ENCODE results near the gene LONRF2.

LONRF2 gene

DNA sequence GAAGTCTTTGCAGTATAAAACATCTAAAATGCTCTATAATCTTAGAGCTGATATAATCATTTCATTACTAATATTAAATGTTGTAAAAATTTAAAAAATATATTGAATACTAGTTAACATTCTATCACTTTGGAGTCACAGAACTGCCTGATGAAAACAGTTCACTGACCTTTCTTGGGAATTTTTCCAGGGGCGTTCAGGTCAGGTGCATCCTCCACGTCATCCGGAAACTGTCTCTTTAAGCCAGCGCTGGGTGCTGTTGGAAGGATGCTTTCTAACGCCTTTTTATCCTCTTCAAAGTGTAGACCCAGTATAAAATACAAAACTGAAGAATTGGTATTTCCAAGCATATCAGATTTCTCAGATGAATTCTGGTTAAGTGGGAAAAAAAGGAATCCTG is 22.8 kb downstream of the LONRF2 start:
- DNase-seq: no peak

- no peak for DNase-seq
Measured at GRCh38 chr2:100297511-100297910, 24.8 kb downstream of the LONRF2 start.

DNA sequence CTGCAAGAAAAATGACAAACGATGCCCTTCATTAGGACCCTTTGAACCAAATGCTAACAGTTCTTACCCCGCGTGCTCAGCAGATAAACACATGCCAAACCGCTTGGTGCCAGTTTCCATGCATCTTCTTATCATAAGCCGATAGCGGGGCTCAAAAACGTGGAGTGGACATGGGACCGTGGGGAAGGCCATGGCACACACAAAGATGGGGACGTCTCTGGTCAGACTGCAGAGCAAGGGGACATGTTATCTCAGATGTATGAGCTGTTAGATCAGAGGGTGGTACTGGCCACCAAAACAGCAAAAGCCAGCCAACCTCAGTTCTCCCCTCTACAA is 28.2 kb downstream of the LONRF2 start:
- no peak for DNase-seq

DNA sequence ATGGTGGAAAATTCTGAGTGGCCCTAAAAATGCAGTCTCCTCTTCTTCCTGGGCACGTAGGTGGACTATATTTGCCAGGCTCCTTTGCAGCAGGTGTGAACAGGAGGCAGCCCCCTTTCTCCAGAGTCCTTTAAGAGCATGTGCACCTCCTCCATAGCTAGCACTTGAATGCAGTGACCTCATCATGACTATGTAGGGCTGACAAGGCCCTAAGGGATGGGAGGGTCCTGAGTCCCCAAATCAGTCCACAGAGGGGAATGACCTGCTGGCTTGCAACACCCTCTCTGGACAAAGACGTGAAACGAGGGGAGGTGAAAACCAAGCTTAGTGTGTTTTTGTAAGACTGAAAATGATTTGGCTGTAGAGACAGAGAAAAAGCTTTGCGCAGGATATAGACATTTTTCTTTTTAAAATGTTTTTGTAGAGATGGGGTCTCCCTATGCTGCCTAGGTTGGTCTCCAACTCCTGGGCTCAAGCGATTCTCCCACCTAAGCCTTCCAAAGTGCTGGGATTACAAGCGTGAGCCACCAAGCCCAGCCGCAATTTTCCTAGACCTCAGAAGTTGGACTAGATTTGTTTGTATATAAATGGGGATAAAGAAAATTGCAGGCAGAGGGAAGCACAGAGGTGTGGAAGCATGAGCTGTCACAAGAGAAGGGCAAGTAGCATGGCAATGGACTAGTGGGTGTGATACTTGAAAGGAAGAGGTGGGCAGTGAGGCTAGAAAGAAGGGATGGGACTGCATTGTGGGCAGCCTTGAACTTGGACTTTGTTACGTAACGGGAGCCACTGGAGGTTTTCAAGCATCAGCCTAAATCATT is 28.8 kb downstream of the LONRF2 start:
- DNase-seq: no peak

DNA sequence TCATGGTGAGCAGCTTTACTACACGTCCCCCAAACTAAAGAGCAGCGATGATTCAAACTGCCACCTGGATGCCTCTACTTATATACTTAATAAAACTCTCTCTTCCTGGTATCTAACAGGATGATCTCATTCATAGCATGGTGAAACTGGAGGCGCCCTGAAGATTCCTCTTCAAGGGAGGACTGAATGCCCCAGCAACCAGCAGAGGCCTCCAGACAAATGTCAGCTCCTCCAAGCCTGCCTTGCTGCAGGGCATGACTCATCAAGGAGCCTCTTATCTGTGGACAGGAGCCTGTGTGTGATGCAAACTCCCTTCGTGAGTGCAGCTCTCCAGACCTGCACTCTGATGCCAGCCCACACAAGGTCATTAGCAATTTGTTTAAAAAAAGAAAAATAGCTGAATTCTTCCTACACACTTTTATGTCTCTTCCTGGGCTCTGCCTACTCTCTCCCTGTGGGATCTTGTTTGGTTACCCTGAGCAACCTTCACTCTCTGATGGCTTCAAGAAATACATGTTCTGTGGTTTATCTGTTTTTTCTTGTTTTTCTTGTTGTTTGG is 30.2 kb downstream of the LONRF2 start:
- DNase-seq: peak; percentile 15 to 22

- DNase-seq: peak; percentile 28 to 42
Measured at GRCh38 chr2:100291152-100291970, 30.9 kb downstream of the LONRF2 start.

DNA sequence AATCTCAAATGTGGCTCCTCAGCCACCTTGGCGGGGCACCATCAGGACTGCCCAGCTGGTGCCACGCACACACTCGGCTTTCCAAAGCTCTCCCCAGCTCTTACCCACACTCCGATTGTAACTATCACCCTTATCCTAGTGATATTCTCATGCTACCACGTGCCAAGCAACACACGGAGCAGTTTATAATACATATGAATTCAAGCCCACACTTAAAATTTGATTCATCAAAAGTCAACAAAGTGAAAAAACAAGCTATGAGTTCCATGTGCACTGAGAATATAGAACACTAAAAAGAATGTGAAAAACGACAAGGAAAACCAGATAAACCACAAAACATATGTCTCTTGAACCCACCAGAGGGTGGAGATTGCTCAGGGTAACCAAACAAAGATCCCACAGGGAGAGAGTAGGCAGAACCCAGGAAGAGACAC is 31.6 kb downstream of the LONRF2 start:
- DNase-seq: no peak

- no peak for DNase-seq
Measured at GRCh38 chr2:100289020-100289419, 33.3 kb downstream of the LONRF2 start.

DNA sequence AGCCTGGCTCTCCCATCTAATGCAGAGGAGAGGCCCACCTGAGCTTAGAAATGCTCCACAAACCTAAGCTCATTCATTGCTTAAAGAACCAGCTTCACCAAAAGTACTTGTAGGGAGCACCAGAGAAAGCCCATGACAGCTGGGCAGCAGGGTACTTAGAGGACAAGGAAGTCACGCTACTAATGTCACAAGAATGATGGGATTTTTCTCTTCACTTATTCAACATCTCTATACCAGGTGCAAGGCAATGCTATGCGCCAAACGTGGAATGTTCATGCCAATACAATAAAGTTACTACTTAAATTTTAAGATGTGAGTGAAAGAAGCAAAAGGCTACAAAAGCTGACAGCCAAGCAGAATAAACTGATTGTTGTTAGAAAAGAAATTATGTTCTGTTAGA is 36.0 kb downstream of the LONRF2 start:
- no peak for DNase-seq

- no peak for DNase-seq
Measured at GRCh38 chr2:100285691-100286090, 36.6 kb downstream of the LONRF2 start.

- no peak for DNase-seq
Measured at GRCh38 chr2:100285011-100285410, 37.3 kb downstream of the LONRF2 start.

DNA sequence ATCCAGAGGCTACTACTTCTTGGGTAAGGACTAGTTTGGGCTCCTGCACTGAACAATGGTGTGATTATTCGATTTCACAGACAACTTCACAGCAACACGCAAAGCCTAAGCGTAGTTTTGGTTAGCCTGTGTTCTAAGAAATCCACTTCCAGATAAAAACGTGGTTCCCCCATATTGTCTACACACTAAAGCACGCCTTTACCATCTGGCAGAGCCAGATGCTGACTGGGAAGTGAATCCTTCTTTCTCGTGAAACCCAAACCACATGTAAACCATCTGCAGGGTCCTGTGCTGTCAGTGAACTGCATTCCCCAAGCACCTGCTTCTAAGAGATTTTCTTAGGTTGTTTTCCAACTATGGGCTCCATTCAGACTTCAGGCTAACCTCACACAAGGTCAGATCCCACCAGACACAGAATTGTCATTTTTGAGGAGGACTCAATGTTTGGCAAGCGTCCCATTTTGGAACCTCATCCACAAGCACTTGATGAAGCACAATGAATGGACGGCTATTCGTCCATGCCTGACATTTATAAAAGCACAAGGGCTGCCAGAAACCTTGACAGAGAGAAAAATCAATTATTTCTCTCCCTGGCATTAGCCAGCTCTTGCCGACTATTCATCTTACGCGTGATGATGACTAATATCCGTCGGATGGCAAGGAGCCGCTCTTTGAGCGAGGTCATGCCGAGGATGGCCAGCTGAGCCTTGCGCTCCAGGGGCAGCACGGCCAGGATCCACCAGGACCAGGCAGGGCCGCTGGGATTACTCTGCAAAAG is 38.4 kb downstream of the LONRF2 start:
- no peak for DNase-seq

DNA sequence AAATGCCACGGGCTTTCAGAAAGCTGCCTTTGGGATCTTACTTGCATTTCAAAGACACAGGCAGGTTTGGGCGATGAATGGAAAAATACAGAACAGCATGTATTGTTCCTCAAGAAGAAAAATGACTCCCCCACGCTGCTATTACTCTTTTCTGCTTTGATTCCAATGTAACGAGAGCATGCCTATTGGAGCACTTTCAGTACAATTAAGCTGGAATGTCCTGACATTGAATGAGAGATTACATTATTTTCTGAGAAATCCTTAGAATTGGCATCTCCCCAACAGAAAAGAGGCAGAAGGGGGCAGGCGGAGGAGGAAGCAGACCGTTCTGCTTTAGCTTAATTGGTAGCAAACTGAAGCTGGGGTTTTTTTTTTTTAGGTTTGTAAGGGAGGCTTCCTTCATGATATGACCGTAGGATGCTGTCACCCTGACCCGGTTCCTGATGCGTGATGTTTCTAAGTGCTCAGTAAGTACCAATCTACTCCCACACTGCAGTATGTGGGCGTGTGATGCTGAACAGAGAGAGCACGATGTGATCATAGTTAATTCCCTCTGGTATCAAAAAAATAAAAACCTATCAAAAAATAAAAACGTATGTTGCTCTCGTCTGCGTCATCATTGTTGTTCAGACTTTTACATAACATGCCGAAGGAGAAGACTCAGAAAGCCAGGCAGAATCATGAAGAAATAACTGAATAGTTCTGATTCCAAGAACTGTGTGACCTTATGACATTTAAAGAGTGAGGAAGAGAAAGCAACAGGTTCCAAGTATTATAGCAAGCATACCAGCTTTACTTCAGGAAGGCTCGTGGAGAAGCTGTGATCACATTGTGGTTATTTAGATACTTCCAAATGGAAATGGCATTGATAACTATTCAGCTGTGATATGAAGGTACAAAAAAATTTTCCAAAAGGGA is 40.5 kb downstream of the LONRF2 start:
- DNase-seq: no peak

GRCh38 chr2:100279586-100280534 is 42.4 kb downstream of the LONRF2 start:
- DNase-seq: no peak

- DNase-seq: no peak
Measured at GRCh38 chr2:100278986-100279385, 43.3 kb downstream of the LONRF2 start.

GRCh38 chr2:100278501-100278900 is 43.8 kb downstream of the LONRF2 start:
- DNase-seq: no peak

DNA sequence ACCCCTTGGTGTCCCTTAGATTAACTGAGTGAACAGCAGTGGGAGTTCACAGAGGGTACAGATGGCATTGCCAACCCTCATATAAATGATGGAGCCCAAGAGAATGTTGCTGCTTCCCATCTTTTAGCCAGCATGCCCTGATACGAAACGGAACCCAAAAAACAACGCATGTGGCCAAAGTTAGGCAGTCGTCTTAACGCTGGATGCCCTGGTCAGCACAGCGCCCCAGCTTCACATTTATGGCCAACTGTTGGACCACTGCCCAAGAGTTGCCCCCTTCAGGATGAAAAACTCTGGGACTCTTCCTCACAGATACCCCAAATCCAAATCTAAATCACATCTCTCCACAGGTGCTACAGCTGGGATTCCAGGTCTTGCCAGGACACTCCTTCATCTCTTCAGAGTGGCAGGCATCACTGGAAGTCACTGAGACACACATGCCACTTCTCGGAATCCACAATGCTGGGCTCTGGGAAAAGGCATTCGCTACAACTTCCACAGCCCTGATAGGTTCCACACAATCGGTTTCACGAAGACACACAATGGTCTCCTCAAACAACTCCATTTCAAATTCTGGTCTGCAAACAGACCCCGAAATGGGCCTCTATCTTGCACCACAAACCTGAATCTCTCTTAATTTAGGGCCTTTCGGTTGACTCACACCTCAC is 44.6 kb downstream of the LONRF2 start:
- DNase-seq: no peak

GRCh38 chr2:100276716-100277115 is 45.6 kb downstream of the LONRF2 start:
- no peak for DNase-seq

GRCh38 chr2:100275200-100275589 is 47.1 kb downstream of the LONRF2 start:
- DNase-seq: no peak

DNA sequence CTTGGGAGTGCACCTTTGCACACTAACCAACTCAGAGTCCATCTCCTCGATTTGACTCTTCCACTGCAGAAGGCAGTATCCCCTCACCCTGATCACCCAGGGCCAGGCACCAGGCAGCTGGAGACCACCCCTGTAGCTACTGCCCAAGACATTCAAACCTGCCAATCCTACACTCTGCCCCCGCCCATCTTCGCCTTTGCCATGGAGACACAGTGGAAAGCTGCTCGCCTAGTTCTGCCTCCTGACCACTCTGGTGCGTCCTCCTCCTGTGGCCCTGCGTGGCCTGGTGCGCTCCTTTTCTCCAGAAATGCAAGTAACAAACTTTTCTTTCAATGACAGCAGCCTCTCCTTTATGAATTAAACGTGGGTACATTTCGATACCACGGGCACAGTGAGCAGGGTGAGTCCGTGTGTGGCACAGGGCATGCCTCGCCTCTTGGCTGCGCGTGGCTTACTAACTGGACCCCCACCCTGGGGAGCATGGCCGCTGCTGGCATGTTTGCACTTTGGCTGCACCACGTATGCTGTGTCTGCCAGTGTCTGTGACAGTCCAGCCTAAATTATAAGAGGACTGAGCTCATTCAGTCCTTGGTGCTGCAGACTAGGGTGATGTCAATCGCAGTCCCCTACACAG is 47.6 kb downstream of the LONRF2 start:
- no peak for DNase-seq

Data from stimulated activated CD4-positive, alpha-beta T cell treated with anti-CD3 and anti-CD28 coated beads, Interleukin-2, amount 100 ng/mL, for 48 hours (primary cell).